Keratinocyte (primary cell): ENCODE measurements around the gene PPP1R16B.

ENCODE experiments used
- EZH2 ChIP-seq: IDR thresholded peaks from one replicate; pipeline ENCODE4 v1.6.1; 2012; ENCODE audit warnings: inconsistent platforms, mild to moderate bottlenecking, low read length, moderate library complexity
- TF ChIP-seq, protein P1 (sequence below), 3 experiments: IDR thresholded peaks in 1 of 3; conservative IDR thresholded peaks in 1 of 3; optimal IDR thresholded peaks in 1 of 3; 2 replicates in 2 of 3; 3 replicates in 1 of 3; pipeline versions ENCODE3 to v1.5.1; 2011; ENCODE audit warnings: low read length in 3 of 3, mild to moderate bottlenecking in 3 of 3, moderate library complexity in 2 of 3, control low read depth in 1 of 3, inconsistent platforms in 1 of 3; ENCODE audit not compliant: insufficient read depth in 2 of 3; ENCODE audit errors: extremely low read depth in 1 of 3

GRCh38 chr20:38790200-38791053 is 15.1 kb upstream of the PPP1R16B start:
- no peak for TF ChIP-seq EZH2
- TF ChIP-seq, protein P1, sequence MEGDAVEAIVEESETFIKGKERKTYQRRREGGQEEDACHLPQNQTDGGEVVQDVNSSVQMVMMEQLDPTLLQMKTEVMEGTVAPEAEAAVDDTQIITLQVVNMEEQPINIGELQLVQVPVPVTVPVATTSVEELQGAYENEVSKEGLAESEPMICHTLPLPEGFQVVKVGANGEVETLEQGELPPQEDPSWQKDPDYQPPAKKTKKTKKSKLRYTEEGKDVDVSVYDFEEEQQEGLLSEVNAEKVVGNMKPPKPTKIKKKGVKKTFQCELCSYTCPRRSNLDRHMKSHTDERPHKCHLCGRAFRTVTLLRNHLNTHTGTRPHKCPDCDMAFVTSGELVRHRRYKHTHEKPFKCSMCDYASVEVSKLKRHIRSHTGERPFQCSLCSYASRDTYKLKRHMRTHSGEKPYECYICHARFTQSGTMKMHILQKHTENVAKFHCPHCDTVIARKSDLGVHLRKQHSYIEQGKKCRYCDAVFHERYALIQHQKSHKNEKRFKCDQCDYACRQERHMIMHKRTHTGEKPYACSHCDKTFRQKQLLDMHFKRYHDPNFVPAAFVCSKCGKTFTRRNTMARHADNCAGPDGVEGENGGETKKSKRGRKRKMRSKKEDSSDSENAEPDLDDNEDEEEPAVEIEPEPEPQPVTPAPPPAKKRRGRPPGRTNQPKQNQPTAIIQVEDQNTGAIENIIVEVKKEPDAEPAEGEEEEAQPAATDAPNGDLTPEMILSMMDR (optimal IDR thresholded peaks at IDR 0.05 in 1 of 3, IDR thresholded peaks at IDR 0.05 in 1 of 3, conservative IDR thresholded peaks at IDR 0.05 in 1 of 3; ENCODE audit: extremely low read depth in 1 of 3, insufficient read depth in 2 of 3, low read length in 3 of 3) = peak; percentile 56 to 69 (median 65)
